ENCODE results near the gene ITPRIP.

The ITPRIP gene

GRCh38 chr10:104274762-104275721 lies 63.2 kb downstream of the ITPRIP start:
- no peak for DNase-seq

GRCh38 chr10:104273899-104274575 lies 64.2 kb downstream of the ITPRIP start:
- no peak for DNase-seq

GRCh38 chr10:104273286-104273685 lies 65.0 kb downstream of the ITPRIP start:
- DNase-seq: no peak

- peak; percentile 93 for DNase-seq
Observed at GRCh38 chr10:104268713-104269645, 69.3 kb downstream of the ITPRIP start, which contains the start of gene GSTO2. Gene GSTO2, plus strand, starts transcription at chr10:104269184. Its CDS starts 5,732 bp downstream, at chr10:104274916.

- no peak for DNase-seq
Observed at GRCh38 chr10:104268405-104268712, 69.9 kb downstream of the ITPRIP start.

- no peak for DNase-seq
Observed at GRCh38 chr10:104267721-104268404, 70.4 kb downstream of the ITPRIP start.

- DNase-seq: no peak
Observed at GRCh38 chr10:104264783-104265182, 73.5 kb downstream of the ITPRIP start.

GRCh38 chr10:104262055-104262454 lies 76.2 kb downstream of the ITPRIP start:
- DNase-seq: no peak

GRCh38 chr10:104260775-104261115 lies 77.5 kb downstream of the ITPRIP start:
- DNase-seq: no peak

GRCh38 chr10:104259999-104260774 lies 78.1 kb downstream of the ITPRIP start:
- DNase-seq: no peak
